ENCODE data around the gene TAF13. TPM values are rescaled to one million over a fixed set of nuclear protein-coding genes. Genes with fewer than 3 reads are reported as not detected.

TAF13 gene
- polyA plus RNA-seq, 3 donors: 12.8 to 51.7 (median 41.7) TPM

- WGBS, 3 donors: 93 to 96% (median 95%) methylated on average over 1 of the region's 1 CpG
- no peak overlapping the region for H3K27ac ChIP-seq (ENCODE audit: low read depth, low read length)
Measured at GRCh38 chr1:109095631-109096030, 19.8 kb upstream of the TAF13 start.

GRCh38 chr1:109094871-109095270 is 19.1 kb upstream of the TAF13 start:
- WGBS, 3 donors: 75 to 89% (median 83%) methylated on average over 1 of the region's 1 CpG
- H3K27ac ChIP-seq (ENCODE audit: low read depth, low read length): no peak overlapping the region

GRCh38 chr1:109094377-109094803 is 18.6 kb upstream of the TAF13 start:
- WGBS, 3 donors: 73 to 80% (median 74%) methylated on average over 7 of the region's 7 CpGs
- H3K27ac ChIP-seq (ENCODE audit: low read depth, low read length): no peak overlapping the region

- WGBS, 3 donors: 0% methylated on average over 1 of the region's 1 CpG
- peak overlapping the region; percentile 75 for H3K27ac ChIP-seq (ENCODE audit: low read depth, low read length)
Measured at GRCh38 chr1:109091839-109092193, 16.0 kb upstream of the TAF13 start.

- H3K27ac ChIP-seq (ENCODE audit: low read depth, low read length): peak overlapping the region; percentile 75
- 1 to 2% (median 1%) methylated on average over 13 of the region's 13 CpGs for WGBS, 3 donors
Measured at GRCh38 chr1:109091078-109091838, 15.5 kb upstream of the TAF13 start.

- H3K27ac ChIP-seq (ENCODE audit: low read depth, low read length): peak within 1 kb of the TSS; percentile 75
Measured at GRCh38 chr1:109090196-109091077, 14.6 kb upstream of the TAF13 start, which contains the start of gene TMEM167B. TSS of gene TMEM167B (plus strand) at chr1:109090764. CDS start at chr1:109090873, 109 bp downstream.

GRCh38 chr1:109089242-109090015 is 13.6 kb upstream of the TAF13 start:
- no peak overlapping the region for H3K27ac ChIP-seq (ENCODE audit: low read depth, low read length)
- 47 to 78% (median 68%) methylated on average over 31 of the region's 31 CpGs for WGBS, 3 donors

More at GRCh38 chr1:109090196-109091077, 14.6 kb upstream of the TAF13 start, which contains the start of gene TMEM167B:
- WGBS, 3 donors: 2 to 3% (median 3%) methylated on average over 63 to 67 of the region's 67 CpGs

GRCh38 chr1:109084563-109085517 is 9.0 kb upstream of the TAF13 start:
- WGBS, 3 donors: 78 to 87% (median 86%) methylated on average over 13 of the region's 13 CpGs
- no peak overlapping the region for H3K27ac ChIP-seq (ENCODE audit: low read depth, low read length)

- H3K27ac ChIP-seq (ENCODE audit: low read depth, low read length): no peak overlapping the region
Measured at GRCh38 chr1:109083923-109084322, 8.1 kb upstream of the TAF13 start.

GRCh38 chr1:109083501-109083900 is 7.7 kb upstream of the TAF13 start:
- no peak overlapping the region for H3K27ac ChIP-seq (ENCODE audit: low read depth, low read length)
- WGBS, 3 donors: 83 to 94% (median 91%) methylated on average over 3 of the region's 3 CpGs

More at GRCh38 chr1:109083923-109084322, 8.1 kb upstream of the TAF13 start:
- WGBS, 3 donors: 42 to 47% (median 45%) methylated on average over 1 of the region's 1 CpG

GRCh38 chr1:109080441-109081082 is 4.8 kb upstream of the TAF13 start:
- H3K27ac ChIP-seq (ENCODE audit: low read depth, low read length): no peak overlapping the region
- 70 to 88% (median 77%) methylated on average over 5 of the region's 5 CpGs for WGBS, 3 donors

- no peak overlapping the region for H3K27ac ChIP-seq (ENCODE audit: low read depth, low read length)
- 90 to 98% (median 94%) methylated on average over 2 of the region's 2 CpGs for WGBS, 3 donors
Measured at GRCh38 chr1:109079240-109079622, 3.4 kb upstream of the TAF13 start.

- WGBS, 3 donors: 71 to 86% (median 84%) methylated on average over 1 of the region's 1 CpG
- H3K27ac ChIP-seq (ENCODE audit: low read depth, low read length): no peak overlapping the region
Measured at GRCh38 chr1:109078317-109078716, 2.5 kb upstream of the TAF13 start.

GRCh38 chr1:109069294-109069693 is 6.5 kb downstream of the TAF13 start:
- no peak overlapping the region for H3K27ac ChIP-seq (ENCODE audit: low read depth, low read length)
- WGBS, 3 donors: 77 to 92% (median 90%) methylated on average over 1 of the region's 1 CpG

- 75 to 86% (median 84%) methylated on average over 8 of the region's 8 CpGs for WGBS, 3 donors
Measured at GRCh38 chr1:109067883-109068282, 7.9 kb downstream of the TAF13 start.

GRCh38 chr1:109065137-109065536 is 10.7 kb downstream of the TAF13 start:
- 86 to 97% (median 95%) methylated on average over 3 of the region's 3 CpGs for WGBS, 3 donors
- no peak overlapping the region for H3K27ac ChIP-seq (ENCODE audit: low read depth, low read length)

More at GRCh38 chr1:109067883-109068282, 7.9 kb downstream of the TAF13 start:
- H3K27ac ChIP-seq (ENCODE audit: low read depth, low read length): no peak overlapping the region

GRCh38 chr1:109061183-109061582 is 14.6 kb downstream of the TAF13 start:
- H3K27ac ChIP-seq (ENCODE audit: low read depth, low read length): no peak overlapping the region

More at GRCh38 chr1:109061183-109061582, 14.6 kb downstream of the TAF13 start:
- WGBS, 3 donors: 85 to 90% (median 87%) methylated on average over 4 of the region's 4 CpGs
